Measurements from ENCODE around the gene DUSP9. TPM values are rescaled to one million over a fixed set of nuclear protein-coding genes. Genes with fewer than 3 reads are reported as not detected.

Gene DUSP9
- total RNA-seq, 1 experiment from 2014 or later: 10.7 TPM

DNA sequence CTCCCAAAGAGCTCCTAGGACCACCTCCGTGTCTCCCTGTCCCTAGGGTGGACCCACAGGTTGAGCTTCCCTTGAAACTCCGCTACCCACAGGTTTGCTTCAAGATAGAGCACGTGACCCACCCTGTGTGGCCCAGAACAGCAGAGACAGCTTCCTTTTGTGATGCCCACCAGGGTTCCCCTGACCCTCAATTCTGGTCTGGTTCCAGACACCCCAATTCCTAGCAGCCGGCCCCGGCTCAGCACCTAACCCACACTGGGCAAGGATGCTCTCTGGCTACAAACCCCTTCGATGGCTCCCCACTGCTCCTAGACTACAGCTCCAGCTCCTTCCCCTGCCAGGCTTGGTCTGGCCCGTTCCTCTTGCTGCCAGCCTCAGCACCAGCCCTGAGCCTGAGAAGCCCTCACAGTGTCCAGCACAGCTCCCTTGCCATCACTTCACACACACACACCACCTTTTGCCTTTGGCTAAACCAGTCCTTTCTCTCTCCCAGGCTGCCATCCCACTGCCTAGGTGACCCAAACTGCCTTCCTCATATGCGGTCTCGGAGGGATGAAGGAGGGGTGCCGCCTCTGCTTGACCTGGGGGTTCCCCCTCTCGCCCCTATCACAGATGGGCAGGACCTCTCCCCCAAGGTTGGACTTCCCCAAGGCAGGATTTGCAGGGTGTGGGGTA lies 20.4 kb downstream of the DUSP9 start:
- peak overlapping the region; percentile 64; the same call in 1 of the 2 replicates for H2AFZ ChIP-seq (ENCODE audit: low read length)
- no peaks in the 10 kb centered on the region for H3F3A ChIP-seq (ENCODE audit: low read length, unreplicated experiment)
- no peaks in the 10 kb centered on the region for H3K27me3 ChIP-seq (ENCODE audit: low read length)
- TF ChIP-seq EZH2 (IDR thresholded peaks at IDR 0.05; ENCODE audit: low read length, unreplicated experiment) (no peak), EZH2phosphoT487 (IDR thresholded peaks at IDR 0.05; ENCODE audit: borderline replicate concordance, low read length) (no peak)
- TF ChIP-seq, protein P1, sequence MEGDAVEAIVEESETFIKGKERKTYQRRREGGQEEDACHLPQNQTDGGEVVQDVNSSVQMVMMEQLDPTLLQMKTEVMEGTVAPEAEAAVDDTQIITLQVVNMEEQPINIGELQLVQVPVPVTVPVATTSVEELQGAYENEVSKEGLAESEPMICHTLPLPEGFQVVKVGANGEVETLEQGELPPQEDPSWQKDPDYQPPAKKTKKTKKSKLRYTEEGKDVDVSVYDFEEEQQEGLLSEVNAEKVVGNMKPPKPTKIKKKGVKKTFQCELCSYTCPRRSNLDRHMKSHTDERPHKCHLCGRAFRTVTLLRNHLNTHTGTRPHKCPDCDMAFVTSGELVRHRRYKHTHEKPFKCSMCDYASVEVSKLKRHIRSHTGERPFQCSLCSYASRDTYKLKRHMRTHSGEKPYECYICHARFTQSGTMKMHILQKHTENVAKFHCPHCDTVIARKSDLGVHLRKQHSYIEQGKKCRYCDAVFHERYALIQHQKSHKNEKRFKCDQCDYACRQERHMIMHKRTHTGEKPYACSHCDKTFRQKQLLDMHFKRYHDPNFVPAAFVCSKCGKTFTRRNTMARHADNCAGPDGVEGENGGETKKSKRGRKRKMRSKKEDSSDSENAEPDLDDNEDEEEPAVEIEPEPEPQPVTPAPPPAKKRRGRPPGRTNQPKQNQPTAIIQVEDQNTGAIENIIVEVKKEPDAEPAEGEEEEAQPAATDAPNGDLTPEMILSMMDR (conservative IDR thresholded peaks at IDR 0.05; ENCODE audit: low read depth, low read length): no peak
- H3K79me2 ChIP-seq (ENCODE audit: low read length): no peaks in the 10 kb centered on the region
- DNase-seq (no peak), ATAC-seq (peak; percentile 26)
- ChIA-PET POLR2A (ENCODE audit: unreplicated experiment) (no interaction called here), CTCF (interaction anchor here (1.0 to 1.7 kb wide), 6 partner anchors 10 to 128 kb away, joined by 3 to 9 read pairs (median 6); partner anchors contain the start of gene CCNQ)
- H3K9me2 ChIP-seq (replicated peaks; ENCODE audit: low read length): no peaks in the 10 kb centered on the region
- H3K9me3 ChIP-seq (ENCODE audit: low read length): no peaks in the 10 kb centered on the region
- no peaks in the 10 kb centered on the region for H3K36me3 ChIP-seq (ENCODE audit: low read depth, low read length)
- BruUV-seq (replicated peaks): no TSS peak
- no peaks in the 10 kb centered on the region for H3K4me1 ChIP-seq (ENCODE audit: insufficient read depth, low read length)
- peak overlapping the region; percentile 67 for H3K4me2 ChIP-seq (ENCODE audit: low read length)
- H3K9ac ChIP-seq (ENCODE audit: low read length): no peak overlapping the region
- H3K4me3 ChIP-seq (ENCODE audit: low read length): peak overlapping the region; percentile 41; the same call in 1 of the 2 replicates
- H3K27ac ChIP-seq (ENCODE audit: low read length): no peak overlapping the region
- intact Hi-C loops (cut with micrococcal nuclease): loop anchor here (5.0 kb wide), 1 partner anchor 130 kb away; no protein-coding TSS in a partner anchor
- H4K20me1 ChIP-seq (ENCODE audit: low read length): no peaks in the 10 kb centered on the region

DNA sequence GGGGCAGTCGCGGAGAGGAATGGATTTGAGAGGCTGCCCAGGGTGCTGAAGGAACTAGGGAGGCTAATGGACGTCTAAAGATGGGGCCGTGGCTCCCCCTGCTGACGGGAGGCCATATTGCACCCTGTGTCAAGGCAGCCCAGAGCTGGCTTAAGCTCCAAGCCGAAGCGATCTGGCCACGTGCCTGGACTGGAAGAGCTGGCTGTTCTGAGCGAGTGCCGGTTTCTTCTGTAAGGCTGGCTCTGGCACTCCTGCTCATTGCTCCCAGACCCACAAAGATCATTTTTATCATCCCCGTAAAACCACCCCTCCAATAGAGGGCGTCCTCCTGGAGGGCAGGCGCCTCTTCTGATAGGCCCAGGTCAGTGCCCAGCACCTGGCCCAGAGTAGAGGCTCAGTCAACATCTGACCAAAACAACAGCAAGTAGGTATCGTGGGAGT lies 21.0 kb downstream of the DUSP9 start:
- H3K9me2 ChIP-seq (replicated peaks; ENCODE audit: low read length): no peaks in the 10 kb centered on the region
- intact Hi-C loops (cut with micrococcal nuclease): loop anchor here (1.0 to 5.0 kb wide), 3 partner anchors 59 to 131 kb away; no protein-coding TSS in a partner anchor
- peak overlapping the region; percentile 64 for H2AFZ ChIP-seq (ENCODE audit: low read length)
- POLR2A ChIA-PET (ENCODE audit: unreplicated experiment): no interaction called here
- H3K27ac ChIP-seq (ENCODE audit: low read length): no peak overlapping the region
- H3K36me3 ChIP-seq (ENCODE audit: low read depth, low read length): no peaks in the 10 kb centered on the region
- H3K79me2 ChIP-seq (ENCODE audit: low read length): no peaks in the 10 kb centered on the region
- H3K27me3 ChIP-seq (ENCODE audit: low read length): no peaks in the 10 kb centered on the region
- CTCF ChIA-PET: interaction anchor here (0.5 to 1.7 kb wide), 8 partner anchors 10 to 391 kb away, joined by 3 to 9 read pairs (median 5); partner anchors contain the start of gene CCNQ
- H3K4me1 ChIP-seq (ENCODE audit: insufficient read depth, low read length): no peaks in the 10 kb centered on the region
- H4K20me1 ChIP-seq (ENCODE audit: low read length): no peaks in the 10 kb centered on the region
- BruUV-seq (replicated peaks): no TSS peak
- TF ChIP-seq, protein P1 (conservative IDR thresholded peaks at IDR 0.05; ENCODE audit: low read depth, low read length): peak; percentile 93
- TF ChIP-seq EZH2phosphoT487 (IDR thresholded peaks at IDR 0.05; ENCODE audit: borderline replicate concordance, low read length) (no peak), EZH2 (IDR thresholded peaks at IDR 0.05; ENCODE audit: low read length, unreplicated experiment) (no peak)
- ATAC-seq: peak; percentile 87
- peak overlapping the region; percentile 41; the same call in 1 of the 2 replicates for H3K4me3 ChIP-seq (ENCODE audit: low read length)
- H3K4me2 ChIP-seq (ENCODE audit: low read length): peak overlapping the region; percentile 67
- DNase-seq: peak; percentile 82
- H3K9me3 ChIP-seq (ENCODE audit: low read length): no peaks in the 10 kb centered on the region
- H3K9ac ChIP-seq (ENCODE audit: low read length): no peak overlapping the region
- no peaks in the 10 kb centered on the region for H3F3A ChIP-seq (ENCODE audit: low read length, unreplicated experiment)
